GM19328 (cell line): Measurements from ENCODE around the gene TENT4B.
"Not testable (repeated sequence)": the region's sequence is repeated elsewhere in the genome, so short reads cannot be mapped to it uniquely, and the experiment has no call there.

Source experiments
- ATAC-seq: cut with Tn5 transposase; IDR thresholded peaks from one replicate; pipeline ENCODE4 v1.9.1; 2021; ENCODE audit warnings: mild to moderate bottlenecking, moderate library complexity; ENCODE audit not compliant: unreplicated experiment

The TENT4B gene

DNA sequence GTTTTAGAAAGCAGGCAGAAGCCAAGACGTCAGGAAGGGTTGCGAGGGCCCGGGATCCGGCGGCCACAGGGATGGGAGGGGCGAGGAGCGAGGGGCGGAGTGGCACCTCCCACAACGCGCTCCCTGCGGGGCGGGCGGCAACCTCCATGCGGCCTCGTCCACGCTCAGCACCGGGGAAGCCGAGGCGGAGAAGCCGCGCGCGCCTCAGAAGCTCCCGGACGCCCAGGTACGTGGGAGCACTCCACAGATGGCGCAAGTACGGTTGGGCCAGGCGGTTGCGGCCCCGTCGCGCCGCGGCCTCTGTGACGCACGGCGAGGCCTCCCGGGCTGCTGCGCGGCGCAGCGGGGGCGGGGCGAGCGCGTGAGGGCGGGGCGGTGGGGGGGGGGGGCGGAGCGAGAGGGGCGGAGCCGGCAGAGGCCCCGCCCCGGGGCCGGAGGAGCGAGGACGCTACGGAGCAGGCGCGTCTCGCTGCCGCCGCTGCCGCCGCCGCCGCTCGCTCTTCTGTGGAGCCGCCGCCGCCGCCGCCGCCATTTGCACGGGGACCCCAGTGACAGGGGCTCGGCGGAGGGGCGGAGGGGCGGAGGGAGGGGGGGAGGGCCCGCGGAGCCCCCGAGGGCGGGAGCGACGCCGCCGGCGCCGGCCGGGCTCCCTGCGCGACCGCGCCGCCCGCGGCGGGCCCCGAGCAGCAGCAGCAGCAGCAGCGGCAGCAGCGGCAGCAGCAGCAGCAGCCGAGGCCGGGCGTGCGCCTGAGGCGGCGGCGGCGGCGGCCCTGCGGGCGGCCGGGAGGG, at the start of gene TENT4B:
Gene TENT4B, plus strand, starts transcription at position 500 of the 789 bp plus-strand sequence. CDS start 316 bp downstream, outside the sequence.
- ATAC-seq: peak; percentile 70

DNA sequence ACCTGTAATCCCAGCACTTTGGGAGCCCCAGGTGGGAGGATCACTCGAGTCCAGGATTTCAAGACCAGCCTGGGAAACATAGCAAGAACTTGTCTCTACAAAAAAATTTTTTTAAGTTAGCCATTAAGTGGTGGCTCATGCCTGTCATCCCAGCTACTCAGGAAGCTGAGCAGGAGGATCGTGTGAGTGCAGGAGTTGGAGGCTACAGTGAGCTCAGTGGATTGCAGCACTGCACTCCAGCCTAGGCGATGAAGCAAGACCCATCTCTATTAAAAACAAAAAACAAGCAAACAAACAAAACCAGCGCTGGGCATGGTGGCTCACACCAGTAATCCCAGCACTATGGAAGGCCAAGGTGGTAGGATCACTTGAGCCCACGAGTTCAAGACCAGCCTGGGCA, 49.3 kb upstream of the TENT4B start:
- no peak for ATAC-seq

DNA sequence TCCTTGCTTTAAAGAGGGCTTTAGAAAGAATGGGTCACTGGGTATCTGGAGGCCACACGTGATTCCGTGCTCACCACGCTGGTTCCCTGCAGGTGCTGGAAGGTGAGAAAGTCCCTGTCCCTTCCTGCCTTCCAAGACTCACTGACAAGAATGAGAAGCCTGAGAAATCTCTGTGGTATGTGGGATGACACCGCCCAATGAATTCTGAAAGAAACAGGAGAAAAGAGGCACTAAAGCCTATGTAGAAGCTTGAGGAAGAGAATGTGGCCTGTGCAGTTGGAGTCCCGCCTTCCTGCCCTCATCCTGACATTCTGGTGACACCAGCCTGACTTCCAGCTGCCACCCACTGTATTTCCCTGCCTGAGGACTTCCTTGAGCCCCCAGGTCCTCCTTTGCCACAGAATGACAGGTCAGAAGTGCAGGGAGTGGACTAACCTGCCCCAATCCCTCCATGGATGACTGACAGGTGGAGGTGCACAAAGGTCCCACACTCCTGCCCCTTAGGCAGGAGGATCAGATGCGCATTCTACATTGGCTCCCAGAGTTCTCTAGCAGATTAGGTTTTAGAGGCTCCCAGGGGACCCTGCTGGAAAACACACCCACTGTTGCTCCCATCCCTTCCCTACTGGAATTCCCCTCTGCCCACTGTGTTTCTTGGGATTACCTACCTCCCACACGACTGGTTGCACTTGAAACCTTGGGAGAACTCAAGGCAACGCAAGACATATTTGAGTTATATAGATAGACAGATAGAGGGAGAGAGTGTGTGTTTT, 38.6 kb upstream of the TENT4B start:
- ATAC-seq: no peak

- no peak for ATAC-seq
These were observed 32.4 kb upstream of the TENT4B start for GRCh38 chr16:50120711-50121110.

- ATAC-seq: no peak
These were observed 31.8 kb upstream of the TENT4B start for GRCh38 chr16:50121278-50121677.

- peak; percentile 49 for ATAC-seq
These were observed 31.2 kb upstream of the TENT4B start for GRCh38 chr16:50121721-50122445.

- ATAC-seq: no peak
These were observed 29.7 kb upstream of the TENT4B start for GRCh38 chr16:50123417-50123816.

DNA sequence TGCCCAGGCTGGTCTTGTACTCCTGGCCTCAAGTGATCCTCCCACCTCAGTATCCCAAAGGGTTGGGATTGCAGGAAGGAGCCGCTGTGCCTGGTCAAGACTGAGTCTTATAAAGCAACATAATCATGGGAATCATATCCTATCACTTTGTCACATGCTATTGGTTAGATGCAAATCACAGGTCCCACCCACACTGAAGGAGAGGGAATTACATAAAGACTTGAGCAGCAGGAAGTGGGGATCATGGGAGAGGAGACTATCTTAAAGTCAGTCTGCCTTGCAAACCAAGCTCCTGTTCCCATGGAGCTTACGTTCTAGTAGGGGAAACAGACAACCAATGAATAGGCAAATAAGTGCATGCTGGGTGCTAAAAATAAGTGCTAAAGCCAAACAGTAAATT, 28.3 kb upstream of the TENT4B start:
- no peak for ATAC-seq

DNA sequence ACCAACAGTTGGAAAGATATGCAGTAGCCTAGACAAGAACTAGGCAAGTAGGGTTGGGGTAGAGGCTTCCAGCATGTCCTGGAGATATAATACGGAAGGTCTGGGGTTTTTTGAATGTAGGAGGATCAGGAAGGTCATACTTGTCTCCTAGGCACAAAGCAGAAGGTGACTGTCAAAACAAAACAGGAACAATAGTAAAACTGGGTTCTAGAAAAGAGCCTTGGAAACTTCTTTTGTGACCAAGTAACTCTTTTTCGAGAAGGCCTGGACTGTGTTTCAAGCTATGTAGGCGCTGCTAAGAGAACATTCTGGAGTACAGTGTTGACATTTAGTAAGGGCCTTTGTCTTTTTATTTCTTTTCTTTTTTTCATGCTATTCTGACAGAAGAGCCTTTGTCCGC, 26.9 kb upstream of the TENT4B start:
- no peak for ATAC-seq

- not testable (repeated sequence) for ATAC-seq
These were observed 20.5 kb upstream of the TENT4B start for GRCh38 chr16:50132571-50132970.

GRCh38 chr16:50133214-50133613, 19.9 kb upstream of the TENT4B start:
- ATAC-seq: no peak

GRCh38 chr16:50136399-50136798, 16.7 kb upstream of the TENT4B start:
- no peak for ATAC-seq

DNA sequence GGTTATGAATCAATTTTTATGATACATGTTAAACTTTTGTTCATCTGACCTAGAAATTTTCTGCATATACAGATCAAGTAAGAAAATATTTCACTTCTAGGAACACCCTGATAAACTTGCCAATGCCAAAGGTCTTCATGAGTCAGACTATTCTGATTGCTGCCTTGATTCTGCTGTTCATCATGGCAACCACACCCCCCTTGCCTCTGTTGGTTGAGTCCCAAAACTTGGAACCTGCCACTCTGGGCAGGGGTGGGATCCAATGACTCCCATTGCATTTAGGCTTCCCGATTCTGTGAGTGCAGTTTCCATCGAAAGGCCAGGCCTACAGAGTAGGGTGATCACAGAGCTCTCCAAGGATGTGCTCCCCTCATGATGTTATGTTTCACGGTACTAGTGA, 15.8 kb upstream of the TENT4B start:
- ATAC-seq: no peak

- no peak for ATAC-seq
These were observed 13.5 kb upstream of the TENT4B start for GRCh38 chr16:50139580-50139979.

- ATAC-seq: no peak
These were observed 8.9 kb upstream of the TENT4B start for GRCh38 chr16:50144211-50144610.

DNA sequence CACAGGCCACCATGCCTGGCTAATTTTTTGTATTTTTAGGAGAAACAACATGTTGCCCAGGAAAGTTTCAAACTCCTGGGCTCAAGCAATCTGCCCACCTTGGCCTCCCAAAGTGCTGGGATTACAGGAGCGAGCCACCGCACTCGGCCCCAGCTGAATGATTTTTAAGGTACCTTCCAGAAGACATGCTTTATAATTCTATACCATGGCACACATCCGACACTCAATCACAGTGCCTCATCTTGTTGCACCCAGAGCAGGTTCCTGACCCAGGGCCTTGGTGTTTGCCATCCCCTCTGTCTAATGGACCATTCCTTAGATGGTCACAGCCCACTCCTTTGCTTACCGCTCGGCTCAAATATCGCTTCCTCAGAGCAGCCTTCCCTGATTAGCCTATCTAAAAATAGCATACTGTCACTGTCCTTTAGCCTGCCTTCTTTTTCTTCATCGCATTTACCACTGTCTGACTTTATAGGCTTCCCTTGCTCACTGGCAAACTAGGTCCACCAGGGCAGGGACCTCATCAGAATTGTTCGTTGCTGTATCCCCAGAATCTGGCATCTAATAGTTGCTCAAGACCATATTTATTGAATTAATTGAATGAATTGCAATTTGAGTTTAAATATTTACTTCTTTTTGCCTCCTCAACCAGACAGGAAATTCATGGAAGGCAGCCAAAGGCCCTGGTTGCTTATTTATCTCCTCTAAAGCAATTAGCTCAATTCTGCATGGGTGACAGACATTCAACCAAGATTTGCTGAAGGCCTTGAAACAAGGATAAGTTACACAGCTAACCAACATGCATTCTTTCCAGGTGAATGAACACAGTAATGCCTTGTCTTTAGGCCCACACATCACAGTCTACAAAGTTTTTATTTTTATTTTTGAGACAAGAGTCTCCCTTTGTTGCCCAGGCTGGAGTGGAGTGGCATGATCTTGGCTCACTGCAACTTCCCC, 6.3 kb upstream of the TENT4B start:
- ATAC-seq: no peak

- no peak for ATAC-seq
These were observed 1.8 kb upstream of the TENT4B start for GRCh38 chr16:50151322-50151721.

DNA sequence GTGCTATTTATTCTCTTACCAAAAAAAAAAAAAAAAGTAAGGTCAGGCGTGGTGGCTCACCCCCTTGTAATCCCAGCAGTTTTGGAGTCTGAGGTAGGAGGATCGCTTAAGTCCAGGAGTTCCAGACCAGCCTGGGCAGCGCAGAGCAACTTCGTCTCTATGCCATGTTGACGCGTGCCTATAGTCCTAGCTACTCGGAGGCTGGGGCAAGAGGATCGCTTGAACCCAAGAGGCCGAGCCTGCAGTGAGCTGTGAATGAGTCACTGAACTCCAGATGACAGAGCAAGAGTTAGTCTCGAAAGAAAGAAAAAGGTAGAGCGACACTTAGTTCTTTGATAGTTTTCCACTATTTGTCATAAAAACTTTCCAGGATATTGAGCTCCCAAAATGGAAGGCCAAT, 1.4 kb upstream of the TENT4B start:
- no peak for ATAC-seq

- peak; percentile 50 for ATAC-seq
These were observed 727 bp upstream of the TENT4B start for GRCh38 chr16:50152351-50152806.
